Measurements from ENCODE around the gene LRRC71. TPM values are rescaled to one million over a fixed set of nuclear protein-coding genes. Genes with fewer than 3 reads are reported as not detected.

LRRC71 gene
- total and polyA plus RNA-seq, 7 experiments from 2014 or later = not detected

- Histone ChIP-seq H3K9me3 (ENCODE audit: control insufficient read depth in 2 of 3, low read length in 3 of 3) (no peaks in the 10 kb centered on the region), H3K4me3 (ENCODE audit: low read length) (no peak overlapping the region), H3K27me3 (ENCODE audit: control insufficient read depth in 2 of 2, insufficient read depth in 2 of 2, low read length in 2 of 2) (no peaks in the 10 kb centered on the region), H3K36me3 (ENCODE audit: control insufficient read depth in 2 of 3, insufficient read depth in 3 of 3, low read length in 3 of 3) (no peaks in the 10 kb centered on the region), H3K4me1 (ENCODE audit: control insufficient read depth in 2 of 2, insufficient read depth in 2 of 2, low read length in 2 of 2) (no peaks in the 10 kb centered on the region), H3K27ac (ENCODE audit: low read depth, low read length) (no peak overlapping the region)
- DNase-seq = no peak
- no peak overlapping the region for H3K4me3 Mint-ChIP-seq
- ChIA-PET CTCF (no interaction called here), POLR2A (no interaction called here)
- intact Hi-C loops (cut with micrococcal nuclease) = no loop called here
- H3K27me3 Mint-ChIP-seq = peaks cover 0 to 13% (median 5%) of the 10 kb centered on the region in 5 donors
- H3K36me3 Mint-ChIP-seq = no peaks in the 10 kb centered on the region
- H3K27ac Mint-ChIP-seq = no peak overlapping the region
- peaks cover 0 to 1% (median 0%) of the 10 kb centered on the region in 7 donors for H3K4me1 Mint-ChIP-seq
- ATAC-seq = no peak
- no peaks in the 10 kb centered on the region for H3K9me3 Mint-ChIP-seq
Measured at GRCh38 chr1:156904187-156904959, 16.1 kb upstream of the LRRC71 start.

- intact Hi-C loops (cut with micrococcal nuclease) = no loop called here
- Mint-ChIP-seq H3K27ac (no peak overlapping the region), H3K9me3 (no peaks in the 10 kb centered on the region), H3K27me3 (peaks cover 0 to 10% (median 5%) of the 10 kb centered on the region in 5 donors), H3K4me3 (no peak overlapping the region), H3K4me1 (peaks cover 0 to 1% (median 0%) of the 10 kb centered on the region in 7 donors), H3K36me3 (no peaks in the 10 kb centered on the region)
- H3K27me3 ChIP-seq (ENCODE audit: control insufficient read depth in 2 of 2, insufficient read depth in 2 of 2, low read length in 2 of 2) = no peaks in the 10 kb centered on the region
- no peak overlapping the region for H3K27ac ChIP-seq (ENCODE audit: low read depth, low read length)
- DNase-seq (no peak), ATAC-seq (no peak)
- ChIA-PET POLR2A (no interaction called here), CTCF (no interaction called here)
- H3K4me3 ChIP-seq (ENCODE audit: low read length) = no peak overlapping the region
- H3K9me3 ChIP-seq (ENCODE audit: control insufficient read depth in 2 of 3, low read length in 3 of 3) = no peaks in the 10 kb centered on the region
- no peaks in the 10 kb centered on the region for H3K4me1 ChIP-seq (ENCODE audit: control insufficient read depth in 2 of 2, insufficient read depth in 2 of 2, low read length in 2 of 2)
- H3K36me3 ChIP-seq (ENCODE audit: control insufficient read depth in 2 of 3, insufficient read depth in 3 of 3, low read length in 3 of 3) = no peaks in the 10 kb centered on the region
Measured at GRCh38 chr1:156905176-156905575, 15.3 kb upstream of the LRRC71 start.

DNA sequence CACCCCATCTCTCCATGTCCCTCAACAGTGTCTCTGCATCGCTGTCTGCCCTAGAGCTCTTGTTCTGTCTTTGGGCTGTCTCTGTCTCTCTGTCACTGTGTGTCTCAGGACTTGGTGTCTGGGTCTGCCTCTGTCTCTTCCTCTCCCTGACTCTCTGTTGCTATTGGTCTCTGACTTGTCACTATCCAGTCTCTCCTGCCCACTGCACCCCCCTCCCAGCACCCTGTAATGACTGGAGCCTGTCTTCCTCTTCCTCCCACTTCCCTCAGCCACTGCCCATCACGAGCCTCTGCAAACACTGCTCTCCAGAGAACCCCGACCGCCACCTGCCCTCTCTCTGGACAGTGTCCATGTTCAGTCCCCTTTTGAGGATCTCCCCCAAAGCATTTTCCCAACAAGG lies 14.8 kb upstream of the LRRC71 start:
- Histone ChIP-seq H3K27me3 (ENCODE audit: control insufficient read depth in 2 of 2, insufficient read depth in 2 of 2, low read length in 2 of 2) (no peaks in the 10 kb centered on the region), H3K27ac (ENCODE audit: low read depth, low read length) (no peak overlapping the region), H3K4me1 (ENCODE audit: control insufficient read depth in 2 of 2, insufficient read depth in 2 of 2, low read length in 2 of 2) (no peaks in the 10 kb centered on the region), H3K36me3 (ENCODE audit: control insufficient read depth in 2 of 3, insufficient read depth in 3 of 3, low read length in 3 of 3) (no peaks in the 10 kb centered on the region), H3K4me3 (ENCODE audit: low read length) (no peak overlapping the region), H3K9me3 (ENCODE audit: control insufficient read depth in 2 of 3, low read length in 3 of 3) (no peaks in the 10 kb centered on the region)
- intact Hi-C loops (cut with micrococcal nuclease) = no loop called here
- DNase-seq = no peak
- Mint-ChIP-seq H3K27ac (no peak overlapping the region), H3K27me3 (peaks cover 0 to 10% (median 5%) of the 10 kb centered on the region in 5 donors), H3K4me1 (peaks cover 0 to 1% (median 0%) of the 10 kb centered on the region in 7 donors), H3K9me3 (no peaks in the 10 kb centered on the region), H3K36me3 (no peaks in the 10 kb centered on the region), H3K4me3 (no peak overlapping the region)
- ChIA-PET POLR2A (no interaction called here), CTCF (no interaction called here)
- ATAC-seq = no peak

GRCh38 chr1:156906206-156906906 lies 14.1 kb upstream of the LRRC71 start:
- CTCF ChIA-PET = no interaction called here
- H3K27me3 Mint-ChIP-seq = peaks cover 0 to 13% (median 6%) of the 10 kb centered on the region in 5 donors
- H3K4me1 ChIP-seq (ENCODE audit: control insufficient read depth in 2 of 2, insufficient read depth in 2 of 2, low read length in 2 of 2) = no peaks in the 10 kb centered on the region
- intact Hi-C loops (cut with micrococcal nuclease) = no loop called here
- no peaks in the 10 kb centered on the region for H3K36me3 ChIP-seq (ENCODE audit: control insufficient read depth in 2 of 3, insufficient read depth in 3 of 3, low read length in 3 of 3)
- H3K27ac Mint-ChIP-seq = no peak overlapping the region
- H3K9me3 Mint-ChIP-seq = no peaks in the 10 kb centered on the region
- ATAC-seq (no peak), DNase-seq (no peak)
- H3K27ac ChIP-seq (ENCODE audit: low read depth, low read length) = no peak overlapping the region
- no peaks in the 10 kb centered on the region for H3K36me3 Mint-ChIP-seq
- H3K9me3 ChIP-seq (ENCODE audit: control insufficient read depth in 2 of 3, low read length in 3 of 3) = no peaks in the 10 kb centered on the region
- H3K4me3 Mint-ChIP-seq = no peak overlapping the region
- no peak overlapping the region for H3K4me3 ChIP-seq (ENCODE audit: low read length)
- H3K4me1 Mint-ChIP-seq = peaks cover 0 to 2% (median 0%) of the 10 kb centered on the region in 7 donors
- no peaks in the 10 kb centered on the region for H3K27me3 ChIP-seq (ENCODE audit: control insufficient read depth in 2 of 2, insufficient read depth in 2 of 2, low read length in 2 of 2)
- POLR2A ChIA-PET = no interaction called here

- POLR2A ChIA-PET = no interaction called here
- H3K27ac Mint-ChIP-seq = no peak overlapping the region
- Histone ChIP-seq H3K27me3 (ENCODE audit: control insufficient read depth in 2 of 2, insufficient read depth in 2 of 2, low read length in 2 of 2) (no peaks in the 10 kb centered on the region), H3K27ac (ENCODE audit: low read depth, low read length) (no peak overlapping the region), H3K4me3 (ENCODE audit: low read length) (no peak overlapping the region), H3K9me3 (ENCODE audit: control insufficient read depth in 2 of 3, low read length in 3 of 3) (no peaks in the 10 kb centered on the region), H3K36me3 (ENCODE audit: control insufficient read depth in 2 of 3, insufficient read depth in 3 of 3, low read length in 3 of 3) (no peaks in the 10 kb centered on the region), H3K4me1 (ENCODE audit: control insufficient read depth in 2 of 2, insufficient read depth in 2 of 2, low read length in 2 of 2) (no peaks in the 10 kb centered on the region)
- ATAC-seq (no peak), DNase-seq (no peak)
- CTCF ChIA-PET = no interaction called here
- H3K36me3 Mint-ChIP-seq = no peaks in the 10 kb centered on the region
- no peaks in the 10 kb centered on the region for H3K9me3 Mint-ChIP-seq
- H3K4me1 Mint-ChIP-seq = peaks cover 0 to 1% (median 0%) of the 10 kb centered on the region in 7 donors
- peaks cover 0 to 12% (median 6%) of the 10 kb centered on the region in 5 donors for H3K27me3 Mint-ChIP-seq
- intact Hi-C loops (cut with micrococcal nuclease) = no loop called here
- H3K4me3 Mint-ChIP-seq = no peak overlapping the region
Measured at GRCh38 chr1:156908541-156908940, 11.9 kb upstream of the LRRC71 start.

- peaks cover 0 to 1% (median 0%) of the 10 kb centered on the region in 7 donors for H3K4me1 Mint-ChIP-seq
- no peak overlapping the region for H3K4me3 Mint-ChIP-seq
- CTCF ChIA-PET = interaction anchor here (3.1 kb wide), 1 partner anchor 60 kb away, joined by 21 read pairs; no protein-coding TSS in a partner anchor
- Histone ChIP-seq H3K9me3 (ENCODE audit: control insufficient read depth in 2 of 3, low read length in 3 of 3) (no peaks in the 10 kb centered on the region), H3K4me1 (ENCODE audit: control insufficient read depth in 2 of 2, insufficient read depth in 2 of 2, low read length in 2 of 2) (no peaks in the 10 kb centered on the region), H3K4me3 (ENCODE audit: low read length) (no peak overlapping the region), H3K27ac (ENCODE audit: low read depth, low read length) (no peak overlapping the region), H3K27me3 (ENCODE audit: control insufficient read depth in 2 of 2, insufficient read depth in 2 of 2, low read length in 2 of 2) (no peaks in the 10 kb centered on the region), H3K36me3 (ENCODE audit: control insufficient read depth in 2 of 3, insufficient read depth in 3 of 3, low read length in 3 of 3) (no peaks in the 10 kb centered on the region)
- intact Hi-C loops (cut with micrococcal nuclease) = no loop called here
- ATAC-seq (no peak), DNase-seq (no peak)
- POLR2A ChIA-PET = no interaction called here
- no peak overlapping the region for H3K27ac Mint-ChIP-seq
- H3K9me3 Mint-ChIP-seq = no peaks in the 10 kb centered on the region
- H3K27me3 Mint-ChIP-seq = peaks cover 1 to 15% (median 8%) of the 10 kb centered on the region in 5 donors
- H3K36me3 Mint-ChIP-seq = no peaks in the 10 kb centered on the region
Measured at GRCh38 chr1:156908955-156909354, 11.5 kb upstream of the LRRC71 start.
